MM.1S (cell line): ENCODE measurements around the gene VPS54.

ENCODE experiments used
- CTCF ChIP-seq: fragments of 300-600 bp; sonication (generic); IDR thresholded peaks from 2 replicates; pipeline ENCODE4 v1.5.1; 2016; ENCODE audit warnings: antibody characterized with exemption, low read length, mixed read lengths
- EZH2phosphoT487 ChIP-seq: fragments of 300-600 bp; sonication (generic); IDR thresholded peaks from 2 replicates; pipeline ENCODE4 v1.6.1; 2018; ENCODE audit warnings: antibody characterized with exemption, low read length

DNA sequence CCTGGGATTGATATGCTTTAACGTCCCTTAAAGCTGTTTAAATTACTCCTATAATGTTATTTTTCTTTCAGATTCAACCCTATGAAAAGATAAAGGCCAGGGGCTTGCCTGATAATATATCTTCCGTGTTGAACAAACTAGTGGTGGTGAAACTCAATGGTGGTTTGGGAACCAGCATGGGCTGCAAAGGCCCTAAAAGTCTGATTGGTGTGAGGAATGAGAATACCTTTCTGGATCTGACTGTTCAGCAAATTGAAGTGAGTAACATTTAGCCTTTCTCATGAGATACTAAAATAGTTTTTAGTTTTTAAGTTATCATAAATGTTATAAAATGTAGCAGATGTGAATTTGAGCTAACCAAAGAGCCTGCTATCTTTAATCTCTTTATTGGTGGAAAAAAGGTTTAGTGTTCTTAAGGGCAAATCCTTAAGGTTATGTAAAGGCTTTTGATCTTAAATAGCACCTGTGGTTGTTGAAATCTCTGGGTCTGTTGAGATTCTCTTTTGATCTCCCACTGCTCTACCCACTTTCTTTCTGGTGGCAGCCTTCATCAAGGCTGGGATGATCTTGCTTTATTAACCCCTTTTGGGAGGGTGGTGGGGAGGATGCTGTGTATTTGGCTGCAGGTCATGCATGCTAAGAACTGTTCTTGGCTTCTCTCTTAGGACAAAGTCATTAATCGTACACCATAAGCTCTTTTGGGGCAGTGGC, 136.7 kb downstream of the VPS54 start:
- TF ChIP-seq CTCF (no peak), EZH2phosphoT487 (no peak)
